SH-SY5Y (cell line): ENCODE data around the gene SYTL1.

Source experiments
- GATA2 ChIP-seq: IDR thresholded peaks from 2 replicates; pipeline ENCODE4 v1.6.1; 2011; ENCODE audit warnings: mild to moderate bottlenecking, low read depth, low read length
- GATA3 ChIP-seq: IDR thresholded peaks from 2 replicates; pipeline ENCODE4 v1.6.1; 2011; ENCODE audit warnings: low read depth, mild to moderate bottlenecking, low read length, moderate library complexity

DNA sequence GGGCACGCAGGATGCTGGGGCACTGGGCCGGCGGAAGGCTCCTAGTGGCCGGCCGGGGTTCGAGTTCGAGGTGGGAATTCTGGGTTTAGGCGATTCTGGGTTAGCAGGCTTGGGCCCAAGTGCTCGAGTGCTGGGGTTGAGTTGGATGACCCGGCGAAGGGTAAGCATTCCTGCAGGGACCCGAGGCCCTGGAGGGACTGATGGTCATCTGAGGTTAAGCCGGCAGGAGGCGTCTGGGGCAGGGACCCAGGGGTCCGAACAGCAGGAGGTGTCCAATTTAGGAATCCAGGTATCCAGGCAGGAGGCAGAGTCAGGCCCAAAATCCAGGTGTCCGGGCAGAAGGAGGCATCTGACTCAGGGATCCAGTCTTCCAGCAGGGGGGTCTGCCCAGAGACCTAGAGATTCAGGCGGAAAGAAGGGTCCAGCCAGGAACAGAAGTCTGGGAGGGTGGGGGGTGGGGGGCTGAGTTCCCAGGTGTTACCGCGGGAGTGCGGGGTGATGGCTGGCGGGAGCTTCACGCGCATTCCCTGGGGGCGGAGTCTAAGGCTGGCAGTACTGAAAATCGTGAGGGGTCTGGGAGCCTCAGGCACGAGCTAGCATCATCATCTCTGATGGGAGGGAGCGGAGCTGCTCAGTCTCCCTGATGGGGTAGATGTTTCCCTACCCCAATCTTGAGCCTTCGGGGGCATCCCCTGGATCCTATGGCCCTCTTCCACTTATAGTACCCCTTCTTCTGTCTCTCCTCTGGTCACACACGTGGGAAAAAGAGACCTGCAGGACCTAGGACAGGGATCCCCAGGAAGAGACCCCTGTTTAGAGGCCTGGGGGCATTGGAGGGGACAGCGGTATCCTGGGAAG, 51.2 kb downstream of the SYTL1 start:
- TF ChIP-seq GATA2 (no peak), GATA3 (no peak)
